K562 (cell line): ENCODE results near the gene FKBP1B. TPM values are rescaled to one million over a fixed set of nuclear protein-coding genes. Genes with fewer than 3 reads are reported as not detected.

Experiments used
- ATAC-seq: fragments of 200-7000 bp; cut with Tn5 transposase; 3 replicates; pipeline ENCODE4 v1.9.1; 2020; ENCODE audit warnings: moderate library complexity
- BruUV-seq: library from RNA; stranded (reverse); fragments of 400-500 nt; replicated peaks from 2 replicates; lab custom pipeline; 2021; lab: Mats Ljungman, UMichigan
- CTCF ChIA-PET: fragments of 300-600 bp; formaldehyde crosslinking; extraction: SDS; loops from one replicate; lab custom pipeline; 2021; ENCODE audit warnings: low intra/inter-chr PET ratio; lab: Yijun Ruan, JAX
- POLR2A ChIA-PET: fragments of 300-600, 350-650 bp; sonication (Branson Sonifier 250); formaldehyde crosslinking; extraction: SDS; loops from one replicate; lab custom pipeline; 2021; ENCODE audit warnings: antibody characterized with exemption, inconsistent platforms; lab: Yijun Ruan, JAX
- DNase-seq, 4 experiments: peaks; one replicate each; pipeline versions ENCODE4 v3.0.0 to v3.0.0-alpha.2; 2011 to 2018; ENCODE audit warnings: low spot score in 3 of 4, mixed read lengths in 3 of 4; ENCODE audit errors: extremely low read depth in 1 of 4
- FAIRE-seq: peaks from 2 replicates; lab custom pipeline; 2011; peaks lifted over from hg19 to GRCh38; lab: Jason Lieb, UNC
- H2AFZ ChIP-seq: 2 replicates; pipeline ENCODE4 v1.6.0; 2011; ENCODE audit warnings: low read depth, low read length, control low read depth, inconsistent platforms
- H3K27ac ChIP-seq: fragments of 200-600 bp; 3 replicates; pipeline ENCODE4 v1.8.0; 2011; ENCODE audit warnings: low read depth, mild to moderate bottlenecking, control low read depth, inconsistent platforms, low read length, moderate library complexity, mixed read lengths; ENCODE audit errors: extremely low read depth
- H3K27me3 ChIP-seq, 2 experiments: fragments of 300-600 bp in 1 of 2; 2 replicates in 1 of 2; 3 replicates in 1 of 2; pipeline versions ENCODE4 v1.6.0 to v1.8.0; 2011; ENCODE audit warnings: inconsistent platforms in 2 of 2, low read length in 2 of 2, mild to moderate bottlenecking in 1 of 2, mixed read lengths in 1 of 2, moderate library complexity in 1 of 2; ENCODE audit not compliant: control insufficient read depth in 2 of 2, insufficient read depth in 2 of 2
- H3K36me3 ChIP-seq: fragments of 300-600 bp; 3 replicates; pipeline ENCODE4 v1.8.0; 2011; ENCODE audit warnings: mild to moderate bottlenecking, low read length, inconsistent platforms; ENCODE audit not compliant: control insufficient read depth, insufficient read depth
- H3K4me1 ChIP-seq, 2 experiments: fragments of 200-600 bp in 1 of 2; replicated peaks in 1 of 2; 2 replicates in 1 of 2; 3 replicates in 1 of 2; pipeline versions ENCODE4 v1.5.1 to v1.8.0; 2011; ENCODE audit warnings: inconsistent platforms in 2 of 2, low read length in 2 of 2, mild to moderate bottlenecking in 1 of 2, mixed read lengths in 1 of 2, moderate library complexity in 1 of 2; ENCODE audit not compliant: control insufficient read depth in 2 of 2, insufficient read depth in 2 of 2
- H3K4me2 ChIP-seq: 2 replicates; pipeline ENCODE4 v1.6.1; 2011; ENCODE audit warnings: low read length, control low read depth, inconsistent platforms, mixed read lengths; ENCODE audit not compliant: insufficient read depth
- H3K4me3 ChIP-seq: fragments of 200-600 bp; sonication (generic), shearing (Covaris generic); 2 replicates; pipeline ENCODE4 v1.5.1; 2016; ENCODE audit warnings: control low read depth, inconsistent platforms
- H3K79me2 ChIP-seq: fragments of 200-600 bp; 3 replicates; pipeline ENCODE4 v1.8.0; 2011; ENCODE audit warnings: low read length, inconsistent platforms; ENCODE audit not compliant: control insufficient read depth, insufficient read depth
- H3K9ac ChIP-seq, 2 experiments: 2 replicates each; pipeline versions ENCODE4 v1.6.0 to v1.6.1; 2011; ENCODE audit warnings: low read depth in 2 of 2, low read length in 2 of 2, control low read depth in 1 of 2, inconsistent platforms in 1 of 2, mild to moderate bottlenecking in 1 of 2, mixed read lengths in 1 of 2; ENCODE audit not compliant: insufficient read depth in 1 of 2
- H3K9me1 ChIP-seq: one replicate; pipeline ENCODE4 v1.6.0; 2011; ENCODE audit warnings: inconsistent platforms, mild to moderate bottlenecking, low read length, moderate library complexity; ENCODE audit not compliant: control insufficient read depth, insufficient read depth
- H3K9me3 ChIP-seq: replicated peaks from 2 replicates; pipeline ENCODE4 v1.5.1; 2011; ENCODE audit warnings: low read depth, low read length, inconsistent platforms; ENCODE audit not compliant: control insufficient read depth, insufficient read depth
- H4K20me1 ChIP-seq: replicated peaks from 2 replicates; pipeline ENCODE4 v1.6.1; 2011; ENCODE audit warnings: low read length, inconsistent platforms, mixed read lengths; ENCODE audit not compliant: control insufficient read depth, insufficient read depth
- AFF4 ChIP-seq: sonication (generic); formaldehyde crosslinking; IDR thresholded peaks from 2 replicates; pipeline ENCODE4 v1.8.0; 2023; ENCODE audit warnings: mild to moderate bottlenecking, missing genetic modification reagents
- ARID1B ChIP-seq: fragments of 450-650 bp; IDR thresholded peaks from 2 replicates; pipeline ENCODE4 v1.6.1; 2016; ENCODE audit warnings: antibody characterized with exemption, mild to moderate bottlenecking, inconsistent platforms
- BCLAF1 ChIP-seq, 2 experiments: fragments of 450-650 bp in 1 of 2; IDR thresholded peaks; 2 replicates each; pipeline ENCODE4 v1.6.1; 2011 to 2017; ENCODE audit warnings: low read depth in 2 of 2, antibody characterized with exemption in 1 of 2, borderline replicate concordance in 1 of 2, low read length in 1 of 2, mild to moderate bottlenecking in 1 of 2, mixed read lengths in 1 of 2; ENCODE audit not compliant: control insufficient read depth in 1 of 2
- BRD9 ChIP-seq: fragments of 450-650 bp; IDR thresholded peaks from 2 replicates; pipeline ENCODE4 v1.6.1; 2018; ENCODE audit warnings: low read depth; ENCODE audit not compliant: partially characterized antibody
- CBX3 ChIP-seq, 2 experiments: IDR thresholded peaks; 1 replicate in 1 of 2; 2 replicates in 1 of 2; pipeline ENCODE4 v1.6.1; 2012; ENCODE audit warnings: inconsistent platforms in 2 of 2, low read length in 2 of 2, borderline replicate concordance in 1 of 2, control low read depth in 1 of 2
- ETS1 ChIP-seq: conservative IDR thresholded peaks from 2 replicates; pipeline ENCODE4 v1.6.1; 2011; ENCODE audit warnings: low read depth, mild to moderate bottlenecking, low read length; ENCODE audit not compliant: control insufficient read depth
- GATAD2A ChIP-seq: fragments of 450-650 bp; IDR thresholded peaks from 2 replicates; pipeline ENCODE4 v1.6.1; 2017
- MLLT1 ChIP-seq, 2 experiments: fragments of 450-650 bp; IDR thresholded peaks; 2 replicates each; pipeline ENCODE4 v1.6.1; 2016
- MTA3 ChIP-seq: fragments of 450-650 bp; formaldehyde crosslinking; IDR thresholded peaks from 2 replicates; pipeline ENCODE4 v1.6.1; 2017; ENCODE audit warnings: mild to moderate bottlenecking, borderline replicate concordance
- MTF1 ChIP-seq: fragments of 250-450 bp; sonication (Bioruptor Pico); IDR thresholded peaks from 2 replicates; pipeline ENCODE4 v1.9.0; 2021; ENCODE audit warnings: moderate library complexity, mild to moderate bottlenecking, inconsistent platforms, borderline replicate concordance
- ZNF143 ChIP-seq: sonication (generic); formaldehyde crosslinking; IDR thresholded peaks from 2 replicates; pipeline ENCODE4 v1.9.0; 2022; ENCODE audit warnings: mild to moderate bottlenecking, missing genetic modification reagents
- ZNF174 ChIP-seq: fragments of 250-450 bp; sonication (Bioruptor Pico); IDR thresholded peaks from 2 replicates; pipeline ENCODE4 v1.4.0; 2020; ENCODE audit warnings: mild to moderate bottlenecking
- ZNF589 ChIP-seq: fragments of 200-800 bp; sonication (Bioruptor generic); IDR thresholded peaks from 2 replicates; pipeline ENCODE4 v1.6.1; 2016; ENCODE audit warnings: low read depth, missing genetic modification characterization, missing compliant biosample characterization
- WGBS: fragments of 100-300 bp; shearing (Covaris generic); methylation state at CpG from one replicate; pipeline ENCODE4 v1.1.6; 2016; ENCODE audit warnings: low coverage, mixed read lengths; ENCODE audit not compliant: insufficient coverage; ENCODE audit errors: missing lambda C conversion rate; 5-methylcytosine and 5-hydroxymethylcytosine counted together
- in situ Hi-C: fragments of 300-500 bp; cut with MboI; formaldehyde crosslinking; loops from 4 replicates; pipeline ENCODE4 v1.15.0; 2018; ENCODE audit warnings: inconsistent platforms, mixed read lengths
- intact Hi-C: fragments of 100-400 bp; cut with micrococcal nuclease; formaldehyde crosslinking; loops from 2 replicates; pipeline ENCODE4 v1.14.2; 2022
- polyA plus RNA-seq, 8 experiments: library from polyadenylated mRNA; depleted of rRNA in 4 of 8; stranded (reverse) in 5 of 8; unstranded in 3 of 8; fragments of >200 nt; fragmentation: Nextera tagmentation in 2 of 8; fragmentation: Illumina TruSeq in 1 of 8; extraction: Ambion mirVana in 2 of 8; extraction: Trizol in 1 of 8; gene quantifications; 2 replicates each; pipeline versions ENCODE4 v1.2.1 to v1.2.3, GENCODE V29; 2011 to 2014; ENCODE audit warnings: inconsistent platforms in 1 of 8, missing spikeins in 1 of 8
- total RNA-seq, 7 experiments: library from RNA; depleted of rRNA in 6 of 7; stranded (reverse); fragments of >200 nt in 6 of 7; fragmentation: Illumina TruSeq in 2 of 7; extraction: Trizol in 2 of 7; gene quantifications; 2 replicates each; pipeline versions ENCODE4 v1.2.1 to v1.2.3, GENCODE V29; 2011 to 2021; ENCODE audit warnings: low replicate concordance in 1 of 7

The FKBP1B gene
- total and polyA plus RNA-seq, 9 of the 15 experiments (the other 6 are each of a cell fraction or from before 2014, with no cell fraction given), result 0.58 to 9.4 (median 1.6) TPM

GRCh38 chr2:24040511-24040910, 9.0 kb upstream of the FKBP1B start:
- Histone ChIP-seq H3K27me3 (no peaks in the 10 kb centered on the region), H4K20me1 (no peaks in the 10 kb centered on the region; the same call in 1 of the 2 replicates), H3K4me2 (no peak overlapping the region), H3K4me1 (no peaks in the 10 kb centered on the region; a peak in 2 of 5 replicates), H3K79me2 (peaks cover 50% of the 10 kb centered on the region), H3K36me3 (peaks cover 49% of the 10 kb centered on the region), H3K9me3 (no peaks in the 10 kb centered on the region), H3K9ac (no peak overlapping the region), H3K27ac (no peak overlapping the region), H2AFZ (no peak overlapping the region), H3K4me3 (no peak overlapping the region), H3K9me1 (no peaks in the 10 kb centered on the region)
- DNase-seq (no peak), FAIRE-seq (no peak), ATAC-seq (no peak)
- ChIA-PET CTCF (no interaction called here), POLR2A (no interaction called here)
- BruUV-seq, result no TSS peak
- TF ChIP-seq MTF1 (CRISPR knock-in tag) (no peak), ARID1B (no peak), GATAD2A (no peak), BRD9 (no peak), ZNF143 (CRISPR knock-in tag) (no peak), AFF4 (no peak), MLLT1 (IDR thresholded peaks at IDR 0.05) (no peak), ZNF174 (no peak), MTA3 (no peak), CBX3 (IDR thresholded peaks at IDR 0.05; ENCODE audit: borderline replicate concordance in 1 of 2, low read length in 2 of 2) (no peak), ETS1 (no peak), BCLAF1 (IDR thresholded peaks at IDR 0.05; ENCODE audit: borderline replicate concordance in 1 of 2, control insufficient read depth in 1 of 2, low read depth in 2 of 2, low read length in 1 of 2) (no peak), ZNF589 (no peak)
- intact Hi-C loops, result no loop called here
- WGBS, result 86% methylated on average over 4 of the region's 4 CpGs
- in situ Hi-C loops, result no loop called here
